GM12891 (cell line): ENCODE measurements around the gene CATSPERD.

ENCODE experiments used
- PAX5 ChIP-seq: IDR thresholded peaks from 2 replicates; pipeline ENCODE4 v1.6.1; 2011; ENCODE audit warnings: low read length, moderate library complexity, mild to moderate bottlenecking; ENCODE audit not compliant: insufficient read depth, severe bottlenecking
- POLR2A ChIP-seq: IDR thresholded peaks from 2 replicates; pipeline ENCODE4 v1.6.1; 2011; ENCODE audit warnings: low read depth, low read length, control low read depth
- POLR2AphosphoS5 ChIP-seq: IDR thresholded peaks from 2 replicates; pipeline ENCODE4 v1.6.1; 2011; ENCODE audit warnings: low read depth, low read length, control low read depth
- POU2F2 ChIP-seq: IDR thresholded peaks from 2 replicates; pipeline ENCODE4 v1.6.1; 2011; ENCODE audit warnings: low read depth, mild to moderate bottlenecking, control low read depth, low read length, moderate library complexity
- SPI1 ChIP-seq: IDR thresholded peaks from 2 replicates; pipeline ENCODE4 v1.6.1; 2011; ENCODE audit warnings: low read depth, low read length, control low read depth
- TAF1 ChIP-seq: IDR thresholded peaks from 2 replicates; pipeline ENCODE4 v1.6.1; 2011; ENCODE audit warnings: low read depth, low read length, control low read depth

- no peak for TF ChIP-seq POLR2A
- TF ChIP-seq POLR2AphosphoS5 = no peak
- no peak for TF ChIP-seq PAX5
- TF ChIP-seq SPI1 = no peak
- TF ChIP-seq POU2F2 = no peak
- TF ChIP-seq TAF1 = no peak
Observed at GRCh38 chr19:5676772-5677105, 43.7 kb upstream of the CATSPERD start.
